Measurements from ENCODE around the gene RNF31. TPM values are rescaled to one million over a fixed set of nuclear protein-coding genes. Genes with fewer than 3 reads are reported as not detected.

Gene RNF31
- total and polyA plus RNA-seq, 4 experiments from 2014 or later = 44.3 to 113 (median 91.8) TPM

DNA sequence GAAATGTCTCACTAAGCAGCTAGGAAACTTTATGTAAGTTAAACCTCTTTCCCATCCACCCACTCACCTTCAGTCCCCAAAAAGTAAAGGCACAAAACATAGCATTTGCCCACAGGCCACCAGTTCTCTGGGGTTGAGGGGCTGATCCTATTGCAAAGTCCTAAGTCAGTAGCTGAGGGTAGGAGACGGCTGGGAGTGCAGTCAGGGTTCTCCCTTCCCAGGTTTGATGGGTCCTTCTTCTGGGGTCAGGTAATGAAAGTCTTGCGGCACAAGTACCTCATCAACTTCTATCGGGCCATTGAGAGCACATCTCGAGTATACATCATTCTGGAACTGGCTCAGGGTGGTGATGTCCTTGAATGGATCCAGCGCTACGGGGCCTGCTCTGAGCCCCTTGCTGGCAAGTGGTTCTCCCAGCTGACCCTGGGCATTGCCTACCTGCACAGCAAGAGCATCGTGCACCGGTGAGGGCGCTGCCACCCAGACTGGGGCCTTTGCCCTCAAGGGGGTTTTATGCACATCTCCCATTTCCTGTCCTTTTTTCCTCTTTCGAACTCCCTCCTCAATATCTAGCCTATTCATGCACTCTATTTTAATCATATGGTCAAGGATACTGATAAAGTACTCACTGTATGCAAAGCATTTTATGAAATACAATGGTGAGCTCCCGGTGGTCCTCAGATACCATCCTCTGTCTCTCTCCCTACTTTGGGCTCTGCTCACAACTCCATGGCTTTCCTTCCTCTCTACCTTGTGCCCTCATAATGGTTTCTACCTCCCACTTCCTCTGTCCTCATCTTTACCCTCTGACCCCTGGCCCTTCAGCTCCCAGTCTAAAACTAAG is 59.2 kb downstream of the RNF31 start:
- Mint-ChIP-seq H3K4me1 (peaks cover 14 to 45% (median 30%) of the 10 kb centered on the region in 4 donors), H3K27me3 (no peaks in the 10 kb centered on the region), H3K4me3 (peak overlapping the region in 1 of 8 donors; percentile 40), H3K36me3 (peaks cover 59 to 75% of the 10 kb centered on the region in 2 donors), H3K27ac (peak overlapping the region in 4 of 7 donors; percentile 16 to 52 (median 28)), H3K9me3 (peaks cover 0 to 5% (median 0%) of the 10 kb centered on the region in 8 donors)
- CTCF ChIA-PET (ENCODE audit: partially characterized antibody) = interaction anchor here (0.6 to 1.2 kb wide), 2 partner anchors 46 to 91 kb away, joined by 3 to 4 read pairs; partner anchors contain the start of gene IRF9
- Histone ChIP-seq H3K36me3 (ENCODE audit: insufficient read depth, low read length) (peaks cover 58% of the 10 kb centered on the region), H3K27ac (ENCODE audit: low read depth, low read length) (no peak overlapping the region), H3K4me1 (ENCODE audit: insufficient read depth, low read length) (peaks cover 5% of the 10 kb centered on the region), H3K4me3 (ENCODE audit: low read length in 2 of 2) (no peak overlapping the region), H3K27me3 (ENCODE audit: insufficient read depth, low read length) (no peaks in the 10 kb centered on the region), H3K9me3 (ENCODE audit: control insufficient read depth in 1 of 2, low read length in 2 of 2) (no peaks in the 10 kb centered on the region)
- DNase-seq = no peak
- intact Hi-C loops (cut with micrococcal nuclease) = no loop called here
- POLR2A ChIA-PET (ENCODE audit: partially characterized antibody) = interaction anchor here (0.8 to 5.2 kb wide), 4 partner anchors 9 to 91 kb away, joined by 3 to 32 read pairs (median 10); partner anchors contain the start of genes MDP1, NRL, PSME2 and TM9SF1

DNA sequence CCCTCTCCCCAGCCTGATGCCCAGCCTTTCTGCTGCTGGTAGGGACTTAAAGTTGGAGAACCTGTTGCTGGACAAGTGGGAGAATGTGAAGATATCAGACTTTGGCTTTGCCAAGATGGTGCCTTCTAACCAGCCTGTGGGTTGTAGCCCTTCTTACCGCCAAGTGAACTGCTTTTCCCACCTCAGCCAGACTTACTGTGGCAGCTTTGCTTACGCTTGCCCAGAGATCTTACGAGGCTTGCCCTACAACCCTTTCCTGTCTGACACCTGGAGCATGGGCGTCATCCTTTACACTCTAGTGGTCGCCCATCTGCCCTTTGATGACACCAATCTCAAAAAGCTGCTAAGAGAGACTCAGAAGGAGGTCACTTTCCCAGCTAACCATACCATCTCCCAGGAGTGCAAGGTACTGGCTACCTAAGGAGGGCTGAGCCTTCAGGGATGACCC is 59.8 kb downstream of the RNF31 start:
- CTCF ChIA-PET (ENCODE audit: partially characterized antibody) = interaction anchor here (1.2 kb wide), 1 partner anchor 91 kb away, joined by 4 read pairs; no protein-coding TSS in a partner anchor
- no peak for DNase-seq
- intact Hi-C loops (cut with micrococcal nuclease) = no loop called here
- Mint-ChIP-seq H3K4me3 (no peak overlapping the region), H3K4me1 (peaks cover 18 to 50% (median 34%) of the 10 kb centered on the region in 4 donors), H3K27me3 (no peaks in the 10 kb centered on the region), H3K36me3 (peaks cover 57 to 75% of the 10 kb centered on the region in 2 donors), H3K9me3 (peaks cover 0 to 5% (median 0%) of the 10 kb centered on the region in 8 donors), H3K27ac (peak overlapping the region in 6 of 7 donors; percentile 16 to 82 (median 42))
- Histone ChIP-seq H3K36me3 (ENCODE audit: insufficient read depth, low read length) (peaks cover 59% of the 10 kb centered on the region), H3K27ac (ENCODE audit: low read depth, low read length) (no peak overlapping the region), H3K27me3 (ENCODE audit: insufficient read depth, low read length) (no peaks in the 10 kb centered on the region), H3K4me3 (ENCODE audit: low read length in 2 of 2) (no peak overlapping the region), H3K9me3 (ENCODE audit: control insufficient read depth in 1 of 2, low read length in 2 of 2) (no peaks in the 10 kb centered on the region), H3K4me1 (ENCODE audit: insufficient read depth, low read length) (peaks cover 11% of the 10 kb centered on the region)
- POLR2A ChIA-PET (ENCODE audit: partially characterized antibody) = interaction anchor here (0.8 to 5.2 kb wide), 4 partner anchors 9 to 92 kb away, joined by 3 to 32 read pairs (median 10); partner anchors contain the start of genes MDP1, NRL, PSME2 and TM9SF1

GRCh38 chr14:24207625-24208024 is 60.3 kb downstream of the RNF31 start:
- H3K4me1 Mint-ChIP-seq = peaks cover 18 to 55% (median 36%) of the 10 kb centered on the region in 4 donors
- POLR2A ChIA-PET (ENCODE audit: partially characterized antibody) = interaction anchor here (0.8 to 5.2 kb wide), 4 partner anchors 8 to 93 kb away, joined by 3 to 32 read pairs (median 10); partner anchors contain the start of genes MDP1, NRL, PSME2 and TM9SF1
- H3K27me3 Mint-ChIP-seq = no peaks in the 10 kb centered on the region
- Histone ChIP-seq H3K36me3 (ENCODE audit: insufficient read depth, low read length) (peaks cover 59% of the 10 kb centered on the region), H3K9me3 (ENCODE audit: control insufficient read depth in 1 of 2, low read length in 2 of 2) (no peaks in the 10 kb centered on the region), H3K4me3 (ENCODE audit: low read length in 2 of 2) (no peak overlapping the region), H3K27ac (ENCODE audit: low read depth, low read length) (no peak overlapping the region), H3K27me3 (ENCODE audit: insufficient read depth, low read length) (no peaks in the 10 kb centered on the region), H3K4me1 (ENCODE audit: insufficient read depth, low read length) (peaks cover 16% of the 10 kb centered on the region)
- H3K9me3 Mint-ChIP-seq = peaks cover 0 to 5% (median 0%) of the 10 kb centered on the region in 8 donors
- no peak for DNase-seq
- H3K36me3 Mint-ChIP-seq = peaks cover 52 to 70% of the 10 kb centered on the region in 2 donors
- no peak overlapping the region for H3K4me3 Mint-ChIP-seq
- intact Hi-C loops (cut with micrococcal nuclease) = no loop called here
- CTCF ChIA-PET (ENCODE audit: partially characterized antibody) = interaction anchor here (1.2 kb wide), 1 partner anchor 90 kb away, joined by 4 read pairs; no protein-coding TSS in a partner anchor
- peak overlapping the region in 3 of 7 donors; percentile 23 to 78 (median 52) for H3K27ac Mint-ChIP-seq

Small RNA genes lying within 50 kb of the gene (microRNA-seq; reads per million reads assigned to microRNA genes)
- not detected for gene MIR7703 (ENCODE audit: borderline microRNAs expressed, borderline number of aligned reads, borderline replicate concordance)

Other genes starting within 250 kb of the RNF31 start
Only the 30 nearest of the 31 such genes appear.
- gene DHRS4, start 193.7 kb upstream of the RNF31 start, total RNA-seq = 10 to 100 TPM; 14.7 to 15.5 TPM
- gene DHRS4, start 193.7 kb upstream of the RNF31 start, polyA plus RNA-seq = 10 to 100 TPM; 32.5 to 36.2 TPM
- 10 to 100 TPM; 13.3 to 16.8 TPM for gene DHRS4L2, start 158.6 kb upstream of the RNF31 start, total RNA-seq
- gene DHRS4L2, start 158.6 kb upstream of the RNF31 start, polyA plus RNA-seq = 10 to 100 TPM; 18.6 to 19.6 TPM
- gene CARMIL3, start 95.5 kb upstream of the RNF31 start, total RNA-seq = under 1 TPM; 0.15 to 0.22 TPM
- gene CARMIL3, start 95.5 kb upstream of the RNF31 start, polyA plus RNA-seq = not detected
- not detected for gene CPNE6, start 75.9 kb upstream of the RNF31 start, total RNA-seq
- under 1 TPM in 1 of 2 donors, not detected in 1; 0.04 TPM for gene CPNE6, start 75.9 kb upstream of the RNF31 start, polyA plus RNA-seq
- 10 to 100 TPM; 18.3 to 21.4 TPM for gene PCK2, start 53.2 kb upstream of the RNF31 start, total RNA-seq
- 10 to 100 TPM; 11.0 to 15.5 TPM for gene PCK2, start 53.2 kb upstream of the RNF31 start, polyA plus RNA-seq
- 10 to 100 TPM; 71.5 to 75.8 TPM for gene DCAF11, start 32.7 kb upstream of the RNF31 start, total RNA-seq
- 10 to 100 TPM; 75.1 to 93.4 TPM for gene DCAF11, start 32.7 kb upstream of the RNF31 start, polyA plus RNA-seq
- gene NRL, start 32.5 kb upstream of the RNF31 start, total RNA-seq = 1 to 10 TPM; 2.9 to 4.5 TPM
- 1 to 10 TPM; 1.4 to 1.6 TPM for gene NRL, start 32.5 kb upstream of the RNF31 start, polyA plus RNA-seq
- 1 to 10 TPM; 3.2 to 4.2 TPM for gene FITM1, start 16.8 kb upstream of the RNF31 start, total RNA-seq
- under 1 TPM; 0.69 to 0.81 TPM for gene FITM1, start 16.8 kb upstream of the RNF31 start, polyA plus RNA-seq
- 100 to 1,000 TPM; 257 to 273 TPM for gene PSME1, start 11.3 kb upstream of the RNF31 start, total RNA-seq
- gene PSME1, start 11.3 kb upstream of the RNF31 start, polyA plus RNA-seq = 1,000 to 10,000 TPM in 1 of 2 donors, 100 to 1,000 TPM in 1; 976 to 1,008 TPM
- 10 to 100 TPM; 33.0 to 33.9 TPM for gene EMC9, start 5.9 kb upstream of the RNF31 start, total RNA-seq
- 10 to 100 TPM; 11.4 to 13.6 TPM for gene EMC9, start 5.9 kb upstream of the RNF31 start, polyA plus RNA-seq
- gene PSME2, start 888 bp upstream of the RNF31 start, total RNA-seq = 100 to 1,000 TPM; 143 to 150 TPM
- gene PSME2, start 888 bp upstream of the RNF31 start, polyA plus RNA-seq = 100 to 1,000 TPM; 511 to 815 TPM
- gene IRF9, start 13.8 kb downstream of the RNF31 start, total RNA-seq = 100 to 1,000 TPM; 154 to 157 TPM
- gene IRF9, start 13.8 kb downstream of the RNF31 start, polyA plus RNA-seq = 100 to 1,000 TPM in 1 of 2 donors, 10 to 100 TPM in 1; 59.3 to 121 TPM
- gene REC8, start 24.6 kb downstream of the RNF31 start, total RNA-seq = 10 to 100 TPM; 27.7 to 30.5 TPM
- 1 to 10 TPM; 2.8 to 9.8 TPM for gene REC8, start 24.6 kb downstream of the RNF31 start, polyA plus RNA-seq
- gene IPO4, start 41.3 kb downstream of the RNF31 start, total RNA-seq = 10 to 100 TPM; 22.4 to 30.2 TPM
- 10 to 100 TPM; 19.8 to 20.2 TPM for gene IPO4, start 41.3 kb downstream of the RNF31 start, polyA plus RNA-seq
- 10 to 100 TPM; 24.1 to 26.3 TPM for gene TM9SF1, start 47.9 kb downstream of the RNF31 start, total RNA-seq
- 10 to 100 TPM; 38.4 to 40.6 TPM for gene TM9SF1, start 47.9 kb downstream of the RNF31 start, polyA plus RNA-seq
- 1 to 10 TPM; 1.2 to 1.9 TPM for gene TSSK4, start 58.2 kb downstream of the RNF31 start, total RNA-seq
- gene TSSK4, start 58.2 kb downstream of the RNF31 start, polyA plus RNA-seq = 1 to 10 TPM in 1 of 2 donors, under 1 TPM in 1; 0.47 to 1.3 TPM
- 100 to 1,000 TPM in 1 of 2 experiments, 10 to 100 TPM in 1; 99.3 to 101 TPM for gene CHMP4A, start 66.0 kb downstream of the RNF31 start, total RNA-seq
- 100 to 1,000 TPM; 164 to 194 TPM for gene CHMP4A, start 66.0 kb downstream of the RNF31 start, polyA plus RNA-seq
- gene MDP1, start 68.6 kb downstream of the RNF31 start, total RNA-seq = 10 to 100 TPM; 12.5 to 15.3 TPM
- 10 to 100 TPM; 27.3 to 28.1 TPM for gene MDP1, start 68.6 kb downstream of the RNF31 start, polyA plus RNA-seq
- 100 to 1,000 TPM; 116 to 127 TPM for gene NEDD8, start 84.9 kb downstream of the RNF31 start, total RNA-seq
- 100 to 1,000 TPM; 351 to 425 TPM for gene NEDD8, start 84.9 kb downstream of the RNF31 start, polyA plus RNA-seq
- gene GMPR2, start 85.4 kb downstream of the RNF31 start, total RNA-seq = 10 to 100 TPM; 91.0 to 95.8 TPM
- 100 to 1,000 TPM; 103 to 116 TPM for gene GMPR2, start 85.4 kb downstream of the RNF31 start, polyA plus RNA-seq
- 100 to 1,000 TPM; 131 to 132 TPM for gene TINF2, start 95.1 kb downstream of the RNF31 start, total RNA-seq
- 100 to 1,000 TPM; 151 to 169 TPM for gene TINF2, start 95.1 kb downstream of the RNF31 start, polyA plus RNA-seq
- gene TGM1, start 115.7 kb downstream of the RNF31 start, total RNA-seq = 10 to 100 TPM; 11.0 to 16.1 TPM
- gene TGM1, start 115.7 kb downstream of the RNF31 start, polyA plus RNA-seq = under 1 TPM; 0.11 to 0.12 TPM
- gene RABGGTA, start 124.1 kb downstream of the RNF31 start, total RNA-seq = 10 to 100 TPM; 55.6 to 62.5 TPM
- gene RABGGTA, start 124.1 kb downstream of the RNF31 start, polyA plus RNA-seq = 10 to 100 TPM; 22.9 to 32.5 TPM
- gene DHRS1, start 152.3 kb downstream of the RNF31 start, total RNA-seq = 10 to 100 TPM; 37.6 to 38.6 TPM
- 10 to 100 TPM; 31.4 to 32.9 TPM for gene DHRS1, start 152.3 kb downstream of the RNF31 start, polyA plus RNA-seq
- 10 to 100 TPM; 23.1 to 28.1 TPM for gene NOP9, start 152.4 kb downstream of the RNF31 start, total RNA-seq
- 1 to 10 TPM in 1 of 2 donors, under 1 TPM in 1; 0.83 to 1.6 TPM for gene NOP9, start 152.4 kb downstream of the RNF31 start, polyA plus RNA-seq
- 10 to 100 TPM; 22.3 to 26.0 TPM for gene CIDEB, start 160.5 kb downstream of the RNF31 start, total RNA-seq
- 10 to 100 TPM; 17.2 to 24.3 TPM for gene CIDEB, start 160.5 kb downstream of the RNF31 start, polyA plus RNA-seq
- gene LTB4R2, start 162.6 kb downstream of the RNF31 start, total RNA-seq = 10 to 100 TPM; 18.0 to 18.8 TPM
- 1 to 10 TPM; 2.3 to 3.2 TPM for gene LTB4R2, start 162.6 kb downstream of the RNF31 start, polyA plus RNA-seq
- gene LTB4R, start 164.0 kb downstream of the RNF31 start, total RNA-seq = 10 to 100 TPM; 19.5 to 20.0 TPM
- gene LTB4R, start 164.0 kb downstream of the RNF31 start, polyA plus RNA-seq = 10 to 100 TPM in 1 of 2 donors, 1 to 10 TPM in 1; 9.6 to 10.6 TPM
- gene ADCY4, start 187.6 kb downstream of the RNF31 start, total RNA-seq = 1 to 10 TPM; 7.1 to 8.1 TPM
- gene ADCY4, start 187.6 kb downstream of the RNF31 start, polyA plus RNA-seq = under 1 TPM; 0.48 to 0.62 TPM
- gene RIPK3, start 192.5 kb downstream of the RNF31 start, total RNA-seq = 10 to 100 TPM; 63.0 to 63.5 TPM
- gene RIPK3, start 192.5 kb downstream of the RNF31 start, polyA plus RNA-seq = 10 to 100 TPM in 1 of 2 donors, 1 to 10 TPM in 1; 6.2 to 16.7 TPM